Heart left ventricle (tissue), 13 donors: ENCODE results near the gene NUTF2.

Experiments
- POLR2A ChIP-seq, 2 donors: fragments of 450-650 bp; IDR thresholded peaks; one replicate each; pipeline ENCODE4 v1.6.1; 2017; ENCODE audit warnings: antibody characterized with exemption in 2 of 2, mild to moderate bottlenecking in 2 of 2, moderate library complexity in 2 of 2
- TF ChIP-seq, protein P1 (sequence below), 12 donors: fragments of 200-600 bp; sonication (generic) in 4 of 12; IDR thresholded peaks; one replicate each; pipeline versions ENCODE4 v1.5.0 to v1.8.0; 2018 to 2022; ENCODE audit warnings: antibody characterized with exemption in 12 of 12, mild to moderate bottlenecking in 5 of 12
- donor health status: ischemic (EF 13 %, LVEDD 7.1; RV severe dilation, severe dysfunction).
- donor health status: DM: no; HTN: yes; CAD: no.
- donor health status: DM: no; HTN: no; CAD: no.
- donor health status: ischemic (EF 25% LVEDD 6.9; RV normal size, moderate dysfunction).
- donor health status: ischemic (EF 25% LVEDD 5.7; RV mildly dilated, moderate dysfunction).
- donor health status: ischemic (EF 35%, LVEDD 5.7; RV mildly dilated, moderate dysfunction).
- donor health status: nonischemic (EF 11% LVEDD 7.7; RV severe dilation, severe dysfunction).
- donor health status: DM: yes; HTN: yes; CAD: no.
- donor health status: PGD.
- donor health status: ischemic (EF 29% LVEDD 5.4; RV normal size, mild dysfunction).
- donor health status: nonischemic (EF 23%, LVEDD 6.1; RV moderate dilation, normal function).

DNA sequence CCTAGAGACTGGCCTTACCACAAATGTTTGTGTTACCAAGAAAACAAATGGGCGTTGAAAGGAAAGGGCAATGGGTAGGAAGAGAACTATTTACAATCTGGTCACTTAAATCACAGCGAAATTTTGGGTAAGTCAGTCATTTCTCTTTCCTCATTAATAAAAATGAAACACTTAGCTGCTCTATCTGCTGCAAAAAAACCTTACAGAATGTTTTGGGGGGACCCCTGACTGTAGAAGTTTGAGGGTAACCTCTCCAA is 742 bp upstream of the NUTF2 start:
- TF ChIP-seq, protein P1, sequence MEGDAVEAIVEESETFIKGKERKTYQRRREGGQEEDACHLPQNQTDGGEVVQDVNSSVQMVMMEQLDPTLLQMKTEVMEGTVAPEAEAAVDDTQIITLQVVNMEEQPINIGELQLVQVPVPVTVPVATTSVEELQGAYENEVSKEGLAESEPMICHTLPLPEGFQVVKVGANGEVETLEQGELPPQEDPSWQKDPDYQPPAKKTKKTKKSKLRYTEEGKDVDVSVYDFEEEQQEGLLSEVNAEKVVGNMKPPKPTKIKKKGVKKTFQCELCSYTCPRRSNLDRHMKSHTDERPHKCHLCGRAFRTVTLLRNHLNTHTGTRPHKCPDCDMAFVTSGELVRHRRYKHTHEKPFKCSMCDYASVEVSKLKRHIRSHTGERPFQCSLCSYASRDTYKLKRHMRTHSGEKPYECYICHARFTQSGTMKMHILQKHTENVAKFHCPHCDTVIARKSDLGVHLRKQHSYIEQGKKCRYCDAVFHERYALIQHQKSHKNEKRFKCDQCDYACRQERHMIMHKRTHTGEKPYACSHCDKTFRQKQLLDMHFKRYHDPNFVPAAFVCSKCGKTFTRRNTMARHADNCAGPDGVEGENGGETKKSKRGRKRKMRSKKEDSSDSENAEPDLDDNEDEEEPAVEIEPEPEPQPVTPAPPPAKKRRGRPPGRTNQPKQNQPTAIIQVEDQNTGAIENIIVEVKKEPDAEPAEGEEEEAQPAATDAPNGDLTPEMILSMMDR (IDR thresholded peaks at IDR 0.05): no peak
- TF ChIP-seq POLR2A (IDR thresholded peaks at IDR 0.05): no peak
